Measurements from ENCODE around the gene SPEF1.
A peak's percentile ranks its signal among the peaks of the same experiment; 100 is the strongest.

DNA sequence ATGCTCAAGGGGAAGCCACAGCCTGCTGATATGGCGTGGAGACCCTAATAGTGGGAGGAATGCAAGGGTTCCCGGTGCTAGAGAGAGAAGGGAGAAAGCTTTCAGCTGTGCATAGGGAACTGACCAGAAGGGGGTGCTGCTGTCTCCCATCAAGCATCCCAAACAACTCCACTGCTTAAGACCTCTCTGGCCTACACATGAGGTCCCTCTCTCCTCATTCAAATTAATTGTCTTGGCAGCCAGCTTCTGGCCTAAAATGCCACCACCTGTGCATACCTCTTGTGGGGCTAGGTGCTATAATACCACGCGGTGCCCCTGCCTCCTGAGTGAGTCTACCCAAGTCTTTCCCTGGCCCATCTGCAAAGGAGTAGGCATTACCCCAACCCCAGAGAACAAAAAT is 28.1 kb downstream of the SPEF1 start:
- TF ChIP-seq CTCF (IDR thresholded peaks at IDR 0.05 in 8 of 11, conservative IDR thresholded peaks at IDR 0.05 in 3 of 11) (peak; percentile 35 to 87 (median 75)), POLR2A (IDR thresholded peaks at IDR 0.05) (no peak)
